ENCODE results near the gene PTGER1.
"Not testable (repeated sequence)": the region's sequence is repeated elsewhere in the genome, so short reads cannot be mapped to it uniquely, and the experiment has no call there.

The PTGER1 gene

GRCh38 chr19:14470031-14470876 is 4.9 kb downstream of the PTGER1 start:
- FAIRE-seq, result no peak
- DNase-seq (ENCODE audit: insufficient read length), result no peak
- TF ChIP-seq TAF1 (IDR thresholded peaks at IDR 0.05; ENCODE audit: borderline replicate concordance, low read depth, low read length) (no peak), POLR2A (IDR thresholded peaks at IDR 0.05; ENCODE audit: low read depth, low read length) (no peak), POLR2AphosphoS5 (IDR thresholded peaks at IDR 0.05; ENCODE audit: low read depth, low read length) (no peak)

GRCh38 chr19:14467816-14468215 is 7.3 kb downstream of the PTGER1 start:
- TF ChIP-seq POLR2AphosphoS5 (IDR thresholded peaks at IDR 0.05; ENCODE audit: low read depth, low read length), result no peak
- no peak for TF ChIP-seq TAF1 (IDR thresholded peaks at IDR 0.05; ENCODE audit: borderline replicate concordance, low read depth, low read length)
- no peak for TF ChIP-seq POLR2A (IDR thresholded peaks at IDR 0.05; ENCODE audit: low read depth, low read length)
- FAIRE-seq, result no peak
- DNase-seq (ENCODE audit: insufficient read length), result no peak

DNA sequence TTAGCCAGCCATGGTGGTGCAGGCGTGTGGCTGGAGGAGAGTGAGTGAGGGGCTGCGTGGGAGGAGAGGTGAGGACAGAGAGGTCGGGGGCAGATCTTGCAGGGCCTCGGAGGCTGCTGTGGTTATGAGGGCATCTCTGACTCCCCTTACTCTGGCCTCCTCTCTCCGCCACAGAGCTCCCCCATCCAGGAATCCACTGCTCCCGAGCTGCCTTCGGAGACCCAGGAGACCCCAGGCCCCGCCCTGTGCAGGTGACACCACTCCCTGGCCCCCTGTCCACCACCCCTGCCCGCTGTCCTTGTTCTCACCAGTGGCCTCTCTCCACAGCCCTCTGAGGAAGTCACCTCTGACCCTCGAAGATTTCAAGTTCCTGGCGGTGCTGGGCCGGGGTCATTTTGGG is 7.8 kb downstream of the PTGER1 start:
- DNase-seq (ENCODE audit: insufficient read length), result no peak
- no peak for TF ChIP-seq TAF1 (IDR thresholded peaks at IDR 0.05; ENCODE audit: borderline replicate concordance, low read depth, low read length)
- no peak for FAIRE-seq

- TF ChIP-seq POLR2A (IDR thresholded peaks at IDR 0.05; ENCODE audit: low read depth, low read length) (no peak), POLR2AphosphoS5 (IDR thresholded peaks at IDR 0.05; ENCODE audit: low read depth, low read length) (no peak), TAF1 (IDR thresholded peaks at IDR 0.05; ENCODE audit: borderline replicate concordance, low read depth, low read length) (no peak)
- DNase-seq (ENCODE audit: insufficient read length) (no peak), FAIRE-seq (no peak)
Measured at GRCh38 chr19:14463747-14464146, 11.4 kb downstream of the PTGER1 start.

DNA sequence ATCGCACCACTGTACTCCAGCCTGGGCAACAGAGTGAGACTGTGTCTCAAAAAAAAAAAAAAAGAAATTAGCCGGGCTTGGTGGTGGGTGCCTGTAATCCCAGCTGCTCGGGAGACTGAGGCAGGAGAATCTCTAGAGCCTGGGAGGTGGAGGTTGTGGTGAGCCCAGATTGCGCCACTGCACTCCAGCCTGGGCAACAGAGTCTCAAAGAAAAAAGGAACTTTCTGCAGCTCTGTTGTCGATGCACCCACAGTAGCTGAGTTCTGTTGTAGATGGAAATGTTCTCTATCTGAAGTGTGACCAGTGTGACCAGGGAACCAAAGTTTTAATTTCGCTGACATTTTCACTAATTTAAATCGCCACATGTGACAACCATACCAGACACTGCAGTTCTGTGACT is 12.8 kb downstream of the PTGER1 start:
- FAIRE-seq; DNase-seq (ENCODE audit: insufficient read length): not testable (repeated sequence)

- DNase-seq (ENCODE audit: insufficient read length) (no peak), FAIRE-seq (no peak)
- TF ChIP-seq TAF1 (IDR thresholded peaks at IDR 0.05; ENCODE audit: borderline replicate concordance, low read depth, low read length) (no peak), POLR2AphosphoS5 (IDR thresholded peaks at IDR 0.05; ENCODE audit: low read depth, low read length) (no peak)
Measured at GRCh38 chr19:14460935-14461334, 14.2 kb downstream of the PTGER1 start.

DNA sequence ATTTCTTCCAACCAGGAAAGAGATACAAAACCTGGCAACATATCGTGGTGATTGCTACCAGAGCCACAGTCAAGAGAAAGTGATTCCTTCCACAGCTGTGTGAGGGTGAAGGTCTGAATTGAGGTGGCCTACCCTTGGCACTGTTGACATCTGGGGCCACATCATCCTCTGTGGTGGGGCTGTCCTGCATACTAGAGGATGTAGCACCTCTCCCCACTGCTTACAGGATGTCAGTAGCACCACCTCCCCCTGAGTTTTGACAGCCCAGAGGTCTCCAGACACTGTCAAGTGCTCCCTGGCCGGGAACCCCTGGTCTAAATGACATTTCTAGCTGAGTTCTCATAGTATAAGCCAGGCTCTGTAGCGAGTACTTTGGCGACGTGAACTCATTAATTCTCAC is 15.5 kb downstream of the PTGER1 start:
- FAIRE-seq, result no peak
- TF ChIP-seq TAF1 (IDR thresholded peaks at IDR 0.05; ENCODE audit: borderline replicate concordance, low read depth, low read length) (no peak), POLR2AphosphoS5 (IDR thresholded peaks at IDR 0.05; ENCODE audit: low read depth, low read length) (no peak), POLR2A (IDR thresholded peaks at IDR 0.05; ENCODE audit: low read depth, low read length) (no peak)
- no peak for DNase-seq (ENCODE audit: insufficient read length)

- not testable (repeated sequence) for DNase-seq (ENCODE audit: insufficient read length); FAIRE-seq
Measured at GRCh38 chr19:14452303-14452702, 22.9 kb downstream of the PTGER1 start.

- FAIRE-seq (no peak), DNase-seq (ENCODE audit: insufficient read length) (no peak)
- TF ChIP-seq TAF1 (IDR thresholded peaks at IDR 0.05; ENCODE audit: borderline replicate concordance, low read depth, low read length), result no peak
- no peak for TF ChIP-seq POLR2A (IDR thresholded peaks at IDR 0.05; ENCODE audit: low read depth, low read length)
- TF ChIP-seq POLR2AphosphoS5 (IDR thresholded peaks at IDR 0.05; ENCODE audit: low read depth, low read length), result no peak
Measured at GRCh38 chr19:14450876-14451275, 24.3 kb downstream of the PTGER1 start.

GRCh38 chr19:14450168-14450874 is 24.8 kb downstream of the PTGER1 start:
- peak; percentile 46 for FAIRE-seq
- TF ChIP-seq POLR2AphosphoS5 (IDR thresholded peaks at IDR 0.05; ENCODE audit: low read depth, low read length), result no peak
- TF ChIP-seq POLR2A (IDR thresholded peaks at IDR 0.05; ENCODE audit: low read depth, low read length), result no peak
- TF ChIP-seq TAF1 (IDR thresholded peaks at IDR 0.05; ENCODE audit: borderline replicate concordance, low read depth, low read length), result no peak
- peak; percentile 66 for DNase-seq (ENCODE audit: insufficient read length)

DNA sequence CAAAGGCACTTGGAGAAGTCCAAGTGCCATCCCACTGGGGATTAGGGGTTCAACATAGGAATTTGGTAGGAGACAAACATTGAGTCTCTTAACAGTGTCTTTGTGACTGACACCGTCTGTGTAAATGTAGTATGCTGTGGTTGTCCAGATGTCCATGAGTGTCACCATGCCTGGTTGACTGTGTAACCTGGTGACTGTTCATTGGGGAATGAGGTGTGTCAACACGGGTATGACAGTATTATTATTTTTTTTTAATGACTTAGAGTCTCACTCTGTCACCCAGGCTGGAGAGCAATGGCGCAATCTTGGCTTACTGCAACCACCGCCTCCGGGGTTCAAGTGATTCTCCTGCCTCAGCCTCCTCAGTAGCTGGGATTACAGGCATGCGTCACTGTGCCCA is 25.8 kb downstream of the PTGER1 start:
- FAIRE-seq, result no peak
- no peak for DNase-seq (ENCODE audit: insufficient read length)
- TF ChIP-seq TAF1 (IDR thresholded peaks at IDR 0.05; ENCODE audit: borderline replicate concordance, low read depth, low read length) (no peak), POLR2AphosphoS5 (IDR thresholded peaks at IDR 0.05; ENCODE audit: low read depth, low read length) (no peak), POLR2A (IDR thresholded peaks at IDR 0.05; ENCODE audit: low read depth, low read length) (no peak)

DNA sequence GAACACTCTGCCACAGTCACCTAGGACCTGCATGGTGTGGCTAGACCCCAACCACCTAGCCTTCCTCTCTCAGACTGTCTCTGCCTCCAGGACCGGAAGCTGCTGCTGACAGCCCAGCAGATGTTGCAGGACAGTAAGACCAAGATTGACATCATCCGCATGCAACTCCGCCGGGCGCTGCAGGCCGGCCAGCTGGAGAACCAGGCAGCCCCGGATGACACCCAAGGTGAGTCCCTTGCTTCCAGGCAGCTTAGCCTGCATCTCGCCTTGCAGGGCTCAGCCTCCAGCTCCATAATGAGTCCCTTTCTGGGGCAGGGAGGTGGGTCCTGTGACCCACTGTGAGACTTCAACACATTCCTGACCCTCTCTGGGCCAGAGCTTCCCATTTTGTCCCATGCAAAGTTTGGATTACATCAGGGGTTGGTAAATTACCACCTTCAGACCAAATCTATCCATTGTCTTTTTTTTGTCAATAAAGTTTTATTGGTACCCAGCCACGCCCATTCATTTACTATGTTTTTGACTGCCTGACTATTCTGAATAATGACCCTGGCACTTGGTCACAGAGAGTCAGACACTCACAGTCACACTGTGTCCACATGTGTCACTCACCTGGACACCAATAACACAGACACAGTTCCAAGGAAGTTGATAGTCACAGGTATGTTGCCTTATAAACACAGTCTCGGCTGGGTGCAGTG is 28.7 kb downstream of the PTGER1 start:
- TF ChIP-seq TAF1 (IDR thresholded peaks at IDR 0.05; ENCODE audit: borderline replicate concordance, low read depth, low read length), result no peak
- no peak for TF ChIP-seq POLR2A (IDR thresholded peaks at IDR 0.05; ENCODE audit: low read depth, low read length)
- TF ChIP-seq POLR2AphosphoS5 (IDR thresholded peaks at IDR 0.05; ENCODE audit: low read depth, low read length), result no peak
- DNase-seq (ENCODE audit: insufficient read length), result no peak
- FAIRE-seq, result no peak

All from GM12892 (cell line).